Naive thymus-derived CD4-positive, alpha-beta T cell (primary cell): ENCODE results near the gene RHCE. TPM values are rescaled to one million over a fixed set of nuclear protein-coding genes. Genes with fewer than 3 reads are reported as not detected.
"Not testable (repeated sequence)": the region's sequence is repeated elsewhere in the genome, so short reads cannot be mapped to it uniquely, and the experiment has no call there.

Source experiments
- ATAC-seq: fragments of 150-1000 bp; cut with Tn5 transposase; 2 replicates; pipeline ENCODE4 v1.10.0; 2021; ENCODE audit warnings: mild to moderate bottlenecking, moderate library complexity
- CTCF ChIA-PET: fragments of 350-600 bp; sonication (Branson Sonifier 250); formaldehyde crosslinking; loops from one replicate; lab custom pipeline; 2021; ENCODE audit warnings: antibody characterized with exemption; lab: Charles Lee
- POLR2A ChIA-PET: fragments of 350-600 bp; sonication (Branson Sonifier 250); formaldehyde crosslinking; loops from one replicate; lab custom pipeline; 2021; ENCODE audit warnings: antibody characterized with exemption, inconsistent platforms; lab: Charles Lee
- DNase-seq, 9 donors: peaks; one replicate each; pipeline versions ENCODE4 v3.0.0 to v3.0.0-alpha.2; 2020 to 2022; ENCODE audit warnings: mixed read lengths in 1 of 9
- H3K27ac ChIP-seq: one replicate; pipeline ENCODE4 v1.7.0; 2013; ENCODE audit warnings: mild to moderate bottlenecking, low read depth, low read length, moderate library complexity
- H3K27me3 ChIP-seq, 2 donors: one replicate each; pipeline ENCODE4 v1.7.0; 2013; ENCODE audit warnings: low read length in 2 of 2, mild to moderate bottlenecking in 2 of 2, moderate library complexity in 2 of 2; ENCODE audit not compliant: control insufficient read depth in 2 of 2, insufficient read depth in 2 of 2
- H3K36me3 ChIP-seq, 3 experiments: 1 replicate in 2 of 3; 2 replicates in 1 of 3; pipeline ENCODE4 v1.7.0; 2013; ENCODE audit warnings: low read length in 3 of 3, mild to moderate bottlenecking in 3 of 3, moderate library complexity in 1 of 3; ENCODE audit not compliant: insufficient read depth in 3 of 3, control insufficient read depth in 2 of 3
- H3K4me1 ChIP-seq, 2 donors: one replicate each; pipeline ENCODE4 v1.7.0; 2013; ENCODE audit warnings: low read length in 2 of 2, mild to moderate bottlenecking in 2 of 2, moderate library complexity in 1 of 2; ENCODE audit not compliant: control insufficient read depth in 2 of 2, insufficient read depth in 2 of 2
- H3K4me3 ChIP-seq: 2 replicates; pipeline ENCODE4 v1.7.0; 2013; ENCODE audit warnings: mild to moderate bottlenecking, low read length
- H3K9me3 ChIP-seq, 3 experiments: 1 replicate in 2 of 3; 2 replicates in 1 of 3; pipeline ENCODE4 v1.7.0; 2013; ENCODE audit warnings: low read length in 3 of 3; ENCODE audit not compliant: control insufficient read depth in 2 of 3
- H3K27ac Mint-ChIP-seq, 9 donors: one replicate each; pipeline ENCODE4 v1.8.0; 2020 to 2022; ENCODE audit warnings: mixed read lengths in 9 of 9, mild to moderate bottlenecking in 8 of 9, moderate library complexity in 5 of 9, inconsistent platforms in 2 of 9
- H3K27me3 Mint-ChIP-seq, 5 donors: one replicate each; pipeline ENCODE4 v1.8.0; 2021 to 2022; ENCODE audit warnings: mixed read lengths in 5 of 5, mild to moderate bottlenecking in 1 of 5
- H3K36me3 Mint-ChIP-seq, 5 donors: one replicate each; pipeline ENCODE4 v1.8.0; 2020 to 2022; ENCODE audit warnings: mixed read lengths in 5 of 5, mild to moderate bottlenecking in 3 of 5, inconsistent platforms in 1 of 5
- H3K4me1 Mint-ChIP-seq, 7 donors: one replicate each; pipeline ENCODE4 v1.8.0; 2020 to 2022; ENCODE audit warnings: mixed read lengths in 7 of 7, mild to moderate bottlenecking in 3 of 7, inconsistent platforms in 1 of 7
- H3K4me3 Mint-ChIP-seq, 10 donors: one replicate each; pipeline ENCODE4 v1.8.0; 2020 to 2022; ENCODE audit warnings: mild to moderate bottlenecking in 10 of 10, mixed read lengths in 10 of 10, moderate library complexity in 6 of 10, inconsistent platforms in 2 of 10
- H3K9me3 Mint-ChIP-seq, 11 donors: one replicate each; pipeline ENCODE4 v1.8.0; 2020 to 2022; ENCODE audit warnings: mixed read lengths in 11 of 11, mild to moderate bottlenecking in 4 of 11, inconsistent platforms in 1 of 11, moderate library complexity in 1 of 11
- intact Hi-C, 2 donors: fragments of 100-400 bp; cut with micrococcal nuclease; formaldehyde crosslinking; loops; one replicate each; pipeline ENCODE4 v1.15.1; 2023
- polyA plus RNA-seq, 2 donors: library from polyadenylated mRNA; unstranded; fragments of 300-500 nt; fragmentation: Illumina TruSeq; gene quantifications; one replicate each; pipeline ENCODE4 v1.2.3, GENCODE V29; 2021
- total RNA-seq, 6 experiments: library from RNA in 5 of 6; stranded (reverse) in 5 of 6; gene quantifications; 1 replicate in 5 of 6; 2 replicates in 1 of 6; pipeline ENCODE4 v1.2.3 and lab custom pipeline; 2021 to 2026

The RHCE gene
- total and polyA plus RNA-seq, 7 experiments from 2014 or later: 0.40 to 1.3 (median 0.70) TPM; not detected in 1

DNA sequence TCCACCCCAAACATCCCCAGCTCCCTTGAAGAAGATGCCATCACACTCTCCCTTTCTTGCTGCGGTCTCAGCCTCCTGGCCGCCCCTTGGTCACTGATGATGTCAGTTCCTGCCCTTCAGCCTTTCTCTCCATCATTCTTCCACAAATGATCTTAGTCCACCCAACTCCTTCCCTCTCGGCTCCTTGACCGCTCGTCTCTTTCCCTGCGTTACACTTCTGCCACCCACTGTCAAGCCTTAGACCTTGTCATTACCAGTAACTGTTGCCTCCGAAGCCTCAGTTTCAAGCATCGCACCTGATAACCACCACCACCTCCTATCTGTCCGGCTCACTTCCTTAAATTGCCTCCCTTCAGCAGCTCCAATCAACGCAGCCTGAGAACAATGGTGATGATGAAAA, 23.1 kb downstream of the RHCE start:
- H3K4me1 Mint-ChIP-seq, H3K27me3 ChIP-seq, H3K9me3 Mint-ChIP-seq, CTCF ChIA-PET, POLR2A ChIA-PET, H3K4me1 ChIP-seq, intact Hi-C loops, H3K36me3 ChIP-seq, H3K27ac Mint-ChIP-seq, DNase-seq, H3K4me3 ChIP-seq, H3K27ac ChIP-seq, H3K9me3 ChIP-seq, H3K36me3 Mint-ChIP-seq, ATAC-seq: not testable (repeated sequence)
- H3K4me3 Mint-ChIP-seq: peak overlapping the region in 1 of 10 donors; percentile 1
- peaks cover 0 to 29% (median under 1%) of the 10 kb centered on the region in 5 donors for H3K27me3 Mint-ChIP-seq

DNA sequence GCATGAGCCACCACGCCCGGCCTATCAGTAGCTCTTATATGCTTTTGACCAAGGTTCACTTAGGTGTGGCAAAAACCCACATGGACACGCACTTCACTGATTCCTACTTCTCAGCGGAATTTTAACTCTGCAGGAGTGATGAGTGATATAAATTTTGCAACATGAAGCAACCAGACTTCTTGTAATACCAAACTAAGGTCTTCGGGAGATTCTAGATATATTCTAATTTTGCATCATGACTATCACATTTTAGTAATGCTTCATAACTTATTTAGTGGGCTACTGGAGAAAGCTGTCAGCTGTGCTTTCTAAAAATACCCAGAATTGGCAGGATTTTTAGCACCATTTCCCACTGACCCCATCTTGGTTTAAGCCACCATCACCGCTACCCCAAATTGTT, 27.8 kb downstream of the RHCE start:
- no peak for ATAC-seq
- Mint-ChIP-seq H3K4me1 (peaks cover 0 to 2% (median 0%) of the 10 kb centered on the region in 7 donors), H3K4me3 (no peak overlapping the region), H3K27ac (no peak overlapping the region), H3K27me3 (peaks cover 0 to 24% (median 0%) of the 10 kb centered on the region in 5 donors), H3K36me3 (peaks cover 0 to 5% (median 0%) of the 10 kb centered on the region in 5 donors), H3K9me3 (no peaks in the 10 kb centered on the region)
- no peak overlapping the region for H3K27ac ChIP-seq
- no peaks in the 10 kb centered on the region for H3K9me3 ChIP-seq
- no peak for DNase-seq
- H3K36me3 ChIP-seq: no peaks in the 10 kb centered on the region
- H3K27me3 ChIP-seq: no peaks in the 10 kb centered on the region
- ChIA-PET CTCF (no interaction called here), POLR2A (no interaction called here)
- no peak overlapping the region for H3K4me3 ChIP-seq
- intact Hi-C loops: no loop called here
- H3K4me1 ChIP-seq: no peaks in the 10 kb centered on the region

DNA sequence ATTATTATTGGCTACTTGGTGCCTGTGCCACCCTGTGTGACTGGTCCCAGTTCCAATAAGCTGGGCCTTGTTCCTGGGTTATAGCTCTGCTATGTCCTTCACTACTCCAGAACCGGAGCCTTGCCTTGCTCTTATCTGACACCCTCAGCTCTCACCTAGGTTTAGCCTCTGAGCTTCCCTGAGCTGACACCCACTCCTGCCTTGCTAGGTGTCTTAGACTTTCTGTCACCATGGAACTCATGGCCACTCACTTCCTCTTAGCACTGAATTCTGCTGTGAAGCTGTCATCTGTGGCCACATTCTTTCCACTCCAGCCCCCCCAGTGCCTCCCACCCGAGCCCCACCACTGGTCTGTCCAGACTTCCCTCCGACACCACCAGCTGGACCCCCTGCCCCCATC, 30.9 kb downstream of the RHCE start:
- H3K4me1 Mint-ChIP-seq, POLR2A ChIA-PET, intact Hi-C loops, H3K27ac ChIP-seq, H3K4me3 Mint-ChIP-seq, H3K4me1 ChIP-seq, H3K36me3 Mint-ChIP-seq, H3K9me3 Mint-ChIP-seq, H3K36me3 ChIP-seq, ATAC-seq, H3K27me3 ChIP-seq, H3K4me3 ChIP-seq, CTCF ChIA-PET, H3K9me3 ChIP-seq, DNase-seq: not testable (repeated sequence)
- H3K27ac Mint-ChIP-seq: peak overlapping the region in 1 of 9 donors; percentile 70
- H3K27me3 Mint-ChIP-seq: peaks cover 0 to 25% (median 4%) of the 10 kb centered on the region in 5 donors

DNA sequence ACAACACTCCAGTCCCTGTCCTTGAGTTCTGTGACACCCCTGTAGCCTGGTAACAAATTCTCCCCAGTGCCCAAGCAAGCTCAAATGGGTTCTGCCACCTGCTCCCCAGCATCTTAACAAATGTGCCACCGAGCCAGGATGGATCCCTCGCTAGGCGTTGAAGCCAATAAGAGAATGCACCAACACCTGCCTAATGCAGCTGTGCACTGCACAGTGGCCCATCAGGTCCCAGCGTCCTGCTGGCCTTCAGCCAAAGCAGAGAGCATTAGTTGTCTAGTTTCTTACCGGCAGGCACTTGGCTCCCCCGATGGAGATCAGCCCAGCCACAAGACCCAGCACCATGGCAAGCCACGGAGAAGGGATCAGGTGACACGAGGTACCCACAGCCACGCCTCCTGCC, 31.9 kb downstream of the RHCE start:
- POLR2A ChIA-PET, H3K27ac ChIP-seq, H3K9me3 ChIP-seq, DNase-seq, ATAC-seq, H3K27ac Mint-ChIP-seq, intact Hi-C loops, H3K36me3 ChIP-seq, H3K36me3 Mint-ChIP-seq, H3K4me1 ChIP-seq, CTCF ChIA-PET, H3K4me3 Mint-ChIP-seq, H3K27me3 ChIP-seq, H3K4me3 ChIP-seq, H3K4me1 Mint-ChIP-seq, H3K9me3 Mint-ChIP-seq: not testable (repeated sequence)
- peaks cover 0 to 19% (median 0%) of the 10 kb centered on the region in 5 donors for H3K27me3 Mint-ChIP-seq

DNA sequence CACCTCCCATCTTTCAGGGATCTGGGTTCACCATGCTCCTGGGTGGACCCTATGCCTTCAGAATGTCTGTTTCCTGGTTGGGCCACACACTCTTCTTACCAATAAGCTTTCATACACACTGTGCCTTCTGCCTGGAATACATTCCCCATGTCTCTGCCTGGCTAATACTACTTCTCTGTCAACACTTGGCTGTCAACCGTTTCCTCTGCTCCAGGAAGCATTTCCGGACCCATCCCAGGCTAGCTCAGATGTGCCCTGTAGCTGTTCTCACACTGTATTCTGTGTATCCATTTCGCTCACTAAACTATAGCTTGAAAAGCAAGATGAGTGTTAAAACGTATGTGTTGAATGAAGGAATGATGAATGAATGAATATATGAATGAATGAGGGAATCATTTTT, 33.5 kb downstream of the RHCE start:
- H3K4me3 ChIP-seq, H3K36me3 ChIP-seq, H3K27me3 ChIP-seq, H3K9me3 ChIP-seq, CTCF ChIA-PET, ATAC-seq, H3K4me1 Mint-ChIP-seq, H3K27ac ChIP-seq, H3K36me3 Mint-ChIP-seq, H3K4me1 ChIP-seq, intact Hi-C loops, H3K9me3 Mint-ChIP-seq, DNase-seq, H3K27ac Mint-ChIP-seq, POLR2A ChIA-PET, H3K4me3 Mint-ChIP-seq: not testable (repeated sequence)
- peaks cover 0 to 24% (median 0%) of the 10 kb centered on the region in 5 donors for H3K27me3 Mint-ChIP-seq

DNA sequence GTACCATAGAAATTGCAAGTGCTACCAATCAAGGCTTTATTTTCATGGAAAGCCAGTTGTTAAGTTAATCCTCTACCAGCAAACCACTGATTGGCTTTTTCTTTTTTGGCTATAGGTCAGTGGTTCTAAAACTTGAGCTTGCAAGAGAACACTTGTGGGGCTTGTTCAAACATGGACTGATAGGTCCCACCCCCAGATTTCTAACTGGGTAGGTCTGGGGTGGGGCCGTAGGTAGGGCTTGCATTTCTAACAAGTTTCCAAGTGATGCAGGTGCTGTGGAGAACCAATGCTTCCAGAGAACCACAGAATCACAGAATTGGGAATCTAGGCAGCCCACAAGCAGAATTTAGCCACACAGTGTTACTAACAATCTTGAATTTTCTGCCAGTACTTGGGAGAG, 36.8 kb downstream of the RHCE start:
- H3K4me3 Mint-ChIP-seq, ATAC-seq, H3K27ac ChIP-seq, H3K4me1 Mint-ChIP-seq, intact Hi-C loops, H3K9me3 Mint-ChIP-seq, H3K36me3 Mint-ChIP-seq, H3K27me3 ChIP-seq, H3K36me3 ChIP-seq, H3K27ac Mint-ChIP-seq, H3K9me3 ChIP-seq, H3K4me3 ChIP-seq, POLR2A ChIA-PET, DNase-seq, H3K4me1 ChIP-seq, CTCF ChIA-PET: not testable (repeated sequence)
- peaks cover 0 to 19% (median 0%) of the 10 kb centered on the region in 5 donors for H3K27me3 Mint-ChIP-seq

DNA sequence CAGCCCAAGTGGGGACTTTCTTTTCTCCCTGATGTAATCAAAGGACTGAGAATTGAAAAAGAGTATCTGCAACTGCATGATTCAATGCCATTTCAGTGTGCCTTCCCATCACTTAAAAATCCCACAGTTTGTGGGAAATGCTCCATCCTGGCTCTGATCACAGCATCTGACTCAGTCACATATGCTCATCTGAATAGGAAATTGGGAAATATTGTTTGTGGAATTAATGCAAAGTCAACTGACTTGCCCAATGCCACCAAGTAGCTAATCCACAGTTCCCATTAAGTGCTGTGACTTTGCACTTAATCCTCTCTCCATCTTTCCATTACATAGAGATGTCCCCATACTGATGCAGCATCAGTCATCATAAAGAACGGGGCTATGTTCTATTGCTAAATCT, 37.5 kb downstream of the RHCE start:
- H3K4me1 Mint-ChIP-seq, H3K36me3 Mint-ChIP-seq, H3K9me3 Mint-ChIP-seq, CTCF ChIA-PET, DNase-seq, H3K27me3 ChIP-seq, H3K4me3 Mint-ChIP-seq, H3K36me3 ChIP-seq, H3K27ac Mint-ChIP-seq, H3K4me1 ChIP-seq, H3K9me3 ChIP-seq, H3K27ac ChIP-seq, H3K4me3 ChIP-seq, POLR2A ChIA-PET, intact Hi-C loops: not testable (repeated sequence)
- peaks cover 0 to 20% (median 0%) of the 10 kb centered on the region in 5 donors for H3K27me3 Mint-ChIP-seq
- peak; percentile 77 for ATAC-seq
